OCI-LY1 (cell line): ENCODE results near the gene LDLRAD1.
"Not testable (repeated sequence)": the region's sequence is repeated elsewhere in the genome, so short reads cannot be mapped to it uniquely, and the experiment has no call there.

Experiments used
- H2AFZ ChIP-seq: fragments of 200-600 bp; sonication (generic), shearing (Covaris generic); 2 replicates; pipeline ENCODE4 v1.6.0; 2014; ENCODE audit warnings: antibody characterized with exemption, mild to moderate bottlenecking, low read length
- H3F3A ChIP-seq: fragments of 200-600 bp; sonication (generic), shearing (Covaris generic); 2 replicates; pipeline ENCODE4 v1.6.0; 2014; ENCODE audit warnings: mild to moderate bottlenecking, antibody characterized with exemption, low read length, moderate library complexity; ENCODE audit not compliant: insufficient read depth
- H3K27ac ChIP-seq: fragments of 200-600 bp; sonication (generic); 2 replicates; pipeline ENCODE4 v1.5.1; 2014; ENCODE audit warnings: low read length, mixed run types, mild to moderate bottlenecking, low read depth; ENCODE audit not compliant: poor library complexity, severe bottlenecking
- H3K27me3 ChIP-seq: fragments of 200-600 bp; sonication (generic); 2 replicates; pipeline ENCODE4 v1.6.0; 2014; ENCODE audit warnings: antibody characterized with exemption, mild to moderate bottlenecking, low read length, moderate library complexity; ENCODE audit not compliant: insufficient read depth
- H3K36me3 ChIP-seq: fragments of 200-600 bp; sonication (generic); 2 replicates; pipeline ENCODE4 v1.6.1; 2014; ENCODE audit warnings: mild to moderate bottlenecking, antibody characterized with exemption, low read length, moderate library complexity, mixed read lengths; ENCODE audit not compliant: insufficient read depth
- H3K4me1 ChIP-seq: fragments of 200-600 bp; sonication (generic); 2 replicates; pipeline ENCODE4 v1.5.1; 2014; ENCODE audit warnings: mild to moderate bottlenecking, low read length, moderate library complexity; ENCODE audit not compliant: insufficient read depth, severe bottlenecking
- H3K4me2 ChIP-seq: fragments of 200-600 bp; sonication (generic), shearing (Covaris generic); 2 replicates; pipeline ENCODE4 v1.6.1; 2014; ENCODE audit warnings: low read length
- H3K4me3 ChIP-seq: fragments of 200-600 bp; sonication (generic); 2 replicates; pipeline ENCODE4 v1.5.1; 2014; ENCODE audit warnings: low read length, low read depth, mild to moderate bottlenecking, mixed read lengths; ENCODE audit not compliant: poor library complexity, severe bottlenecking
- H3K79me2 ChIP-seq: fragments of 200-600 bp; shearing (Covaris generic); 2 replicates; pipeline ENCODE4 v1.6.1; 2016; ENCODE audit warnings: mixed run types, low read length, mixed read lengths; ENCODE audit not compliant: insufficient read depth
- H3K9ac ChIP-seq: fragments of 200-600 bp; sonication (generic), shearing (Covaris generic); 2 replicates; pipeline ENCODE4 v1.6.1; 2014; ENCODE audit warnings: mild to moderate bottlenecking, low read length, mixed read lengths
- H3K9me2 ChIP-seq: fragments of 200-600 bp; sonication (generic), shearing (Covaris generic); 2 replicates; pipeline ENCODE4 v1.6.1; 2014; ENCODE audit warnings: low read depth, mild to moderate bottlenecking, low read length, mixed read lengths
- H3K9me3 ChIP-seq: fragments of 200-600 bp; shearing (Covaris generic); 2 replicates; pipeline ENCODE4 v1.6.1; 2014; ENCODE audit warnings: low read length, mixed read lengths
- H4K20me1 ChIP-seq: fragments of 200-600 bp; sonication (generic), shearing (Covaris generic); 2 replicates; pipeline ENCODE4 v1.6.0; 2016; ENCODE audit warnings: mild to moderate bottlenecking, low read length; ENCODE audit not compliant: insufficient read depth
- EZH2 ChIP-seq: fragments of 200-600 bp; sonication (generic), shearing (Covaris generic); IDR thresholded peaks from 2 replicates; pipeline ENCODE4 v1.8.0; 2017; ENCODE audit warnings: borderline replicate concordance, mixed run types, mild to moderate bottlenecking, antibody characterized with exemption, low read length, moderate library complexity, mixed read lengths
- TF ChIP-seq, protein P1 (sequence below): fragments of 200-600 bp; sonication (generic), shearing (Covaris generic); IDR thresholded peaks from 2 replicates; pipeline ENCODE4 v1.5.1; 2017; ENCODE audit warnings: mild to moderate bottlenecking, antibody characterized with exemption, low read length, moderate library complexity, mixed read lengths

LDLRAD1 gene

DNA sequence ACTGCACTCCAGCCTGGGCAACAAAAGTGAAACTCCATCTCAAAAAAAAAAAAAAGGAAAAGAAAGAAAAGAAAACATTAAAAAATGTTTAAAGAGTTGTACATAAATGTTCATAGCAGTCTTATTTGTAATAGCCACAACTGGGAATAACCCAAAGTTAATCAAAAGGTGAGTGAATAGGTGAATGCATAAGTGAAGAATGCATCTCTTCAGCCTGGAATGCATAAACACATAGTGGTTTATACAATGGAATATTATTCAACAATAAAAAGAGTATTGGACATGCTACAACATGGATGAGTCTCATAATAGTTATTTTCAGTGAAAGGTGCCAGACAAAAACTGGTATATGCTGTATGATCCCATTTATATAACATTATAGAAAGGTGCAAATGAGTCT lies 18.1 kb downstream of the LDLRAD1 start:
- Histone ChIP-seq H4K20me1 (no peaks in the 10 kb centered on the region), H3F3A (no peaks in the 10 kb centered on the region), H3K4me3 (no peak overlapping the region), H3K9me3 (no peaks in the 10 kb centered on the region), H3K9me2 (no peaks in the 10 kb centered on the region), H3K27ac (no peak overlapping the region), H3K79me2 (no peaks in the 10 kb centered on the region), H3K4me1 (no peaks in the 10 kb centered on the region), H3K9ac (no peak overlapping the region), H3K36me3 (no peaks in the 10 kb centered on the region), H3K4me2 (no peak overlapping the region), H3K27me3 (peaks cover 8% of the 10 kb centered on the region; the same call in 1 of the 2 replicates), H2AFZ (no peak overlapping the region)
- TF ChIP-seq EZH2: no peak
- TF ChIP-seq, protein P1, sequence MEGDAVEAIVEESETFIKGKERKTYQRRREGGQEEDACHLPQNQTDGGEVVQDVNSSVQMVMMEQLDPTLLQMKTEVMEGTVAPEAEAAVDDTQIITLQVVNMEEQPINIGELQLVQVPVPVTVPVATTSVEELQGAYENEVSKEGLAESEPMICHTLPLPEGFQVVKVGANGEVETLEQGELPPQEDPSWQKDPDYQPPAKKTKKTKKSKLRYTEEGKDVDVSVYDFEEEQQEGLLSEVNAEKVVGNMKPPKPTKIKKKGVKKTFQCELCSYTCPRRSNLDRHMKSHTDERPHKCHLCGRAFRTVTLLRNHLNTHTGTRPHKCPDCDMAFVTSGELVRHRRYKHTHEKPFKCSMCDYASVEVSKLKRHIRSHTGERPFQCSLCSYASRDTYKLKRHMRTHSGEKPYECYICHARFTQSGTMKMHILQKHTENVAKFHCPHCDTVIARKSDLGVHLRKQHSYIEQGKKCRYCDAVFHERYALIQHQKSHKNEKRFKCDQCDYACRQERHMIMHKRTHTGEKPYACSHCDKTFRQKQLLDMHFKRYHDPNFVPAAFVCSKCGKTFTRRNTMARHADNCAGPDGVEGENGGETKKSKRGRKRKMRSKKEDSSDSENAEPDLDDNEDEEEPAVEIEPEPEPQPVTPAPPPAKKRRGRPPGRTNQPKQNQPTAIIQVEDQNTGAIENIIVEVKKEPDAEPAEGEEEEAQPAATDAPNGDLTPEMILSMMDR: no peak

DNA sequence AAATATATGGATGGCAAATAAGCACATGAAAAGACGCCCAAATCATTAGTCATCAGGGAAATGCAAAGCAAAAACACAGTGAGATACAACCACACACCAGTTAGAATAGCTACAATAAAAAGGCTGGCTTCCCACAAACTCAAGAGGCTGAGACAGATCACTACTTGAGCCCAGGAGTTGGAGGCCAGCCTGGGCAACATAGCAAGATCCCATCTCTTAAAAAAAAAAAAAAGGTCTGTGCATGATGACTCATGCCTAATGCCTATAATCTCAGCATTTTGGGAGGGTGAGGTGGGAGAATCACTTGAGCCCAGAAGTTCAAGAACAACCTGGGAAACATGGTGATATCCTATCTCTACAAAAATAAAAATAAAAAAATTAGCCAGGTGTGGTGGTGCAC lies 19.8 kb downstream of the LDLRAD1 start:
- Histone ChIP-seq H3F3A (no peaks in the 10 kb centered on the region), H3K36me3 (no peaks in the 10 kb centered on the region), H3K79me2 (no peaks in the 10 kb centered on the region), H3K9ac (no peak overlapping the region), H4K20me1 (no peaks in the 10 kb centered on the region), H2AFZ (no peak overlapping the region), H3K27ac (no peak overlapping the region), H3K4me3 (no peak overlapping the region), H3K9me2 (no peaks in the 10 kb centered on the region), H3K4me1 (no peaks in the 10 kb centered on the region), H3K27me3 (0 out of 2 replicates have a peak, but pooled peaks cover 8% of the 10 kb centered on the region), H3K9me3 (no peaks in the 10 kb centered on the region), H3K4me2 (no peak overlapping the region)
- TF ChIP-seq, protein P1: no peak
- no peak for TF ChIP-seq EZH2

DNA sequence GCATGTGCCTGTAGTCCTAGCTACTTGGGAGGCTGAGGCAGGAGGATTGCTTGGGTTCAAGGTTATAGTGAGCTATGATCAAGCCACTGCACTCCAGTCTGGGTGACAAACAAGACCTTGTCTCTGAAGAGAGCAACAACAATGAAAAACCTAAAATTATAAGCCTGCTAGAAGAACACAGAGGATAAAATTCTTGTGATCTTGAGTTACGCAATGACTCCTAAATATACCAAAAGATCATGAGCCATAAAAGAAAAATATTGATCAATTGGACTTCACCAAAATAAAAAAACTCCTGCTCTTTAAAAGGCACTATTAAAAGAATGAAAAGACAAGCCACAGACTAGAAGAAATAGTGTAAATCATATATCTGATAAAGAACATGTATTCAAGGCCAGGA lies 22.3 kb downstream of the LDLRAD1 start:
- Histone ChIP-seq H3F3A (no peaks in the 10 kb centered on the region), H3K4me3 (no peak overlapping the region), H3K9me2 (no peaks in the 10 kb centered on the region), H3K27ac (no peak overlapping the region), H3K79me2 (no peaks in the 10 kb centered on the region), H3K9ac (no peak overlapping the region), H4K20me1 (no peaks in the 10 kb centered on the region), H3K27me3 (no peaks in the 10 kb centered on the region; the same call in 1 of the 2 replicates), H3K36me3 (no peaks in the 10 kb centered on the region), H2AFZ (no peak overlapping the region), H3K4me2 (no peak overlapping the region), H3K9me3 (no peaks in the 10 kb centered on the region), H3K4me1 (no peaks in the 10 kb centered on the region)
- TF ChIP-seq EZH2: no peak
- TF ChIP-seq, protein P1: no peak

DNA sequence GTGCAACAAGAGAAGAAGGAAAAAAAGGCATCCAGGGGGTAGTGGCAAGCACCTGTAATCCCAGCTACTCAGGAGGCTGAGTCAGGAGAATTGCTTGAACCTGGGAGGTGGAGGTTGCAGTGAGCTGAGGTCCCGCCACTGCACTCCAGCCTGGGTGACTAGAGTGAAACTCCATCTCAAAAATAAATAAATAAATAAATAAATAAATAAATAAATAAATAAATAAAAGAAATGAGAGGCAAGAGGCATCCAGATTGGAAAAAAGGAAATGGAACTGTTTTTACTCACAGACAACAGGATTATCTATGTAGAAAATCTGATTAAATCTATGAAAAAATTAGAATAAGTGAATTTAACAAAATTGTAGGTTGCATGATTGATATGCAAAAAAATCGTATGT lies 23.5 kb downstream of the LDLRAD1 start:
- not testable (repeated sequence) for H3K4me3 ChIP-seq, H3K79me2 ChIP-seq, H3K4me2 ChIP-seq, H3F3A ChIP-seq, H3K4me1 ChIP-seq, H4K20me1 ChIP-seq, H3K9ac ChIP-seq, H3K9me2 ChIP-seq, H3K27me3 ChIP-seq, H3K36me3 ChIP-seq, H3K27ac ChIP-seq, H2AFZ ChIP-seq, H3K9me3 ChIP-seq
